ENCODE measurements around the gene USP14.

- TF ChIP-seq CTCF (IDR thresholded peaks at IDR 0.05; ENCODE audit: extremely low read depth in 1 of 2, insufficient read depth in 1 of 2, low read depth in 1 of 2, low read length in 2 of 2), result no peak
- TF ChIP-seq POLR2A (IDR thresholded peaks at IDR 0.05; ENCODE audit: low read depth, low read length), result no peak
Measured at GRCh38 chr18:159933-160332, 1.6 kb downstream of the USP14 start.
